ENCODE results near the gene CNTFR.

DNA sequence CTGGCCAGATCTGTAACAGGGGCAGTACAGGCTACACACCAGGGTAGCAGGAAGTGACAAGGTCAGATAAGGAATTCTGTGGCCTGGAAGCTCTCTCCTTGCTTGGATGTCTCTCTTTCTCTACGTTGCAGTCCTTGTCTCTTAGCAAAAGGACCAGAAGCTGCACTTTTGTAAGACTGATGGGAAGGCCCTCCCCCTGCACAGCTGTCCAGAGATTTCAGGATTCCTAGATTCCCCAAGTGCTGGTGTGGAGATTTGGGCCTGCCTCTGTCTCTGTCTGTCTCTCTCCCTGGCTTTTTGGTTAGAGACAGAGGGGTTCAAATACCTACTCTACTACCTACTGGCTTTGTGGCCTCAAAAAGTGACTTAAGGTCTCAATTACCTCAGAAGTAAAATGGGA is 10.0 kb upstream of the CNTFR start:
- TF ChIP-seq ZNF274 (IDR thresholded peaks at IDR 0.05; ENCODE audit: insufficient read depth, insufficient read length) (no peak), CEBPB (IDR thresholded peaks at IDR 0.05; ENCODE audit: borderline replicate concordance in 1 of 2, low read depth in 2 of 2, low read length in 2 of 2) (no peak), JUND (IDR thresholded peaks at IDR 0.05; ENCODE audit: low read depth, low read length) (no peak), ESRRA (IDR thresholded peaks at IDR 0.05; ENCODE audit: low read length) (no peak), POLR2A (IDR thresholded peaks at IDR 0.05; ENCODE audit: low read depth, low read length) (no peak), SP1 (IDR thresholded peaks at IDR 0.05; ENCODE audit: low read depth, low read length) (no peak), FOXK2 (IDR thresholded peaks at IDR 0.05) (no peak), NR2C1 (IDR thresholded peaks at IDR 0.05) (no peak)
- TF ChIP-seq, protein P1, sequence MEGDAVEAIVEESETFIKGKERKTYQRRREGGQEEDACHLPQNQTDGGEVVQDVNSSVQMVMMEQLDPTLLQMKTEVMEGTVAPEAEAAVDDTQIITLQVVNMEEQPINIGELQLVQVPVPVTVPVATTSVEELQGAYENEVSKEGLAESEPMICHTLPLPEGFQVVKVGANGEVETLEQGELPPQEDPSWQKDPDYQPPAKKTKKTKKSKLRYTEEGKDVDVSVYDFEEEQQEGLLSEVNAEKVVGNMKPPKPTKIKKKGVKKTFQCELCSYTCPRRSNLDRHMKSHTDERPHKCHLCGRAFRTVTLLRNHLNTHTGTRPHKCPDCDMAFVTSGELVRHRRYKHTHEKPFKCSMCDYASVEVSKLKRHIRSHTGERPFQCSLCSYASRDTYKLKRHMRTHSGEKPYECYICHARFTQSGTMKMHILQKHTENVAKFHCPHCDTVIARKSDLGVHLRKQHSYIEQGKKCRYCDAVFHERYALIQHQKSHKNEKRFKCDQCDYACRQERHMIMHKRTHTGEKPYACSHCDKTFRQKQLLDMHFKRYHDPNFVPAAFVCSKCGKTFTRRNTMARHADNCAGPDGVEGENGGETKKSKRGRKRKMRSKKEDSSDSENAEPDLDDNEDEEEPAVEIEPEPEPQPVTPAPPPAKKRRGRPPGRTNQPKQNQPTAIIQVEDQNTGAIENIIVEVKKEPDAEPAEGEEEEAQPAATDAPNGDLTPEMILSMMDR (IDR thresholded peaks at IDR 0.05 in 2 of 3, conservative IDR thresholded peaks at IDR 0.05 in 1 of 3; ENCODE audit: control insufficient read depth in 2 of 3, extremely low read depth in 1 of 3, insufficient read depth in 1 of 3, low read depth in 3 of 3, low read length in 3 of 3) = no peak
- TF ChIP-seq, protein P2, sequence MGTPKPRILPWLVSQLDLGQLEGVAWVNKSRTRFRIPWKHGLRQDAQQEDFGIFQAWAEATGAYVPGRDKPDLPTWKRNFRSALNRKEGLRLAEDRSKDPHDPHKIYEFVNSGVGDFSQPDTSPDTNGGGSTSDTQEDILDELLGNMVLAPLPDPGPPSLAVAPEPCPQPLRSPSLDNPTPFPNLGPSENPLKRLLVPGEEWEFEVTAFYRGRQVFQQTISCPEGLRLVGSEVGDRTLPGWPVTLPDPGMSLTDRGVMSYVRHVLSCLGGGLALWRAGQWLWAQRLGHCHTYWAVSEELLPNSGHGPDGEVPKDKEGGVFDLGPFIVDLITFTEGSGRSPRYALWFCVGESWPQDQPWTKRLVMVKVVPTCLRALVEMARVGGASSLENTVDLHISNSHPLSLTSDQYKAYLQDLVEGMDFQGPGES (IDR thresholded peaks at IDR 0.05) = no peak
- TF ChIP-seq, protein P3, sequence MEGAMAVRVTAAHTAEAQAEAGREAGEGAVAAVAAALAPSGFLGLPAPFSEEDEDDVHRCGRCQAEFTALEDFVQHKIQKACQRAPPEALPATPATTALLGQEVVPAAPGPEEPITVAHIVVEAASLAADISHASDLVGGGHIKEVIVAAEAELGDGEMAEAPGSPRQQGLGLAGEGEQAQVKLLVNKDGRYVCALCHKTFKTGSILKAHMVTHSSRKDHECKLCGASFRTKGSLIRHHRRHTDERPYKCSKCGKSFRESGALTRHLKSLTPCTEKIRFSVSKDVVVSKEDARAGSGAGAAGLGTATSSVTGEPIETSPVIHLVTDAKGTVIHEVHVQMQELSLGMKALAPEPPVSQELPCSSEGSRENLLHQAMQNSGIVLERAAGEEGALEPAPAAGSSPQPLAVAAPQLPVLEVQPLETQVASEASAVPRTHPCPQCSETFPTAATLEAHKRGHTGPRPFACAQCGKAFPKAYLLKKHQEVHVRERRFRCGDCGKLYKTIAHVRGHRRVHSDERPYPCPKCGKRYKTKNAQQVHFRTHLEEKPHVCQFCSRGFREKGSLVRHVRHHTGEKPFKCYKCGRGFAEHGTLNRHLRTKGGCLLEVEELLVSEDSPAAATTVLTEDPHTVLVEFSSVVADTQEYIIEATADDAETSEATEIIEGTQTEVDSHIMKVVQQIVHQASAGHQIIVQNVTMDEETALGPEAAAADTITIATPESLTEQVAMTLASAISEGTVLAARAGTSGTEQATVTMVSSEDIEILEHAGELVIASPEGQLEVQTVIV (IDR thresholded peaks at IDR 0.05; ENCODE audit: borderline replicate concordance, partially characterized antibody) = no peak
- TF ChIP-seq, protein P4, sequence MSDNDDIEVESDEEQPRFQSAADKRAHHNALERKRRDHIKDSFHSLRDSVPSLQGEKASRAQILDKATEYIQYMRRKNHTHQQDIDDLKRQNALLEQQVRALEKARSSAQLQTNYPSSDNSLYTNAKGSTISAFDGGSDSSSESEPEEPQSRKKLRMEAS (IDR thresholded peaks at IDR 0.05; ENCODE audit: low read depth, low read length) = no peak
